ENCODE measurements around the gene MADCAM1.
A peak's percentile ranks its signal among the peaks of the same experiment; 100 is the strongest.

MADCAM1 gene

DNA sequence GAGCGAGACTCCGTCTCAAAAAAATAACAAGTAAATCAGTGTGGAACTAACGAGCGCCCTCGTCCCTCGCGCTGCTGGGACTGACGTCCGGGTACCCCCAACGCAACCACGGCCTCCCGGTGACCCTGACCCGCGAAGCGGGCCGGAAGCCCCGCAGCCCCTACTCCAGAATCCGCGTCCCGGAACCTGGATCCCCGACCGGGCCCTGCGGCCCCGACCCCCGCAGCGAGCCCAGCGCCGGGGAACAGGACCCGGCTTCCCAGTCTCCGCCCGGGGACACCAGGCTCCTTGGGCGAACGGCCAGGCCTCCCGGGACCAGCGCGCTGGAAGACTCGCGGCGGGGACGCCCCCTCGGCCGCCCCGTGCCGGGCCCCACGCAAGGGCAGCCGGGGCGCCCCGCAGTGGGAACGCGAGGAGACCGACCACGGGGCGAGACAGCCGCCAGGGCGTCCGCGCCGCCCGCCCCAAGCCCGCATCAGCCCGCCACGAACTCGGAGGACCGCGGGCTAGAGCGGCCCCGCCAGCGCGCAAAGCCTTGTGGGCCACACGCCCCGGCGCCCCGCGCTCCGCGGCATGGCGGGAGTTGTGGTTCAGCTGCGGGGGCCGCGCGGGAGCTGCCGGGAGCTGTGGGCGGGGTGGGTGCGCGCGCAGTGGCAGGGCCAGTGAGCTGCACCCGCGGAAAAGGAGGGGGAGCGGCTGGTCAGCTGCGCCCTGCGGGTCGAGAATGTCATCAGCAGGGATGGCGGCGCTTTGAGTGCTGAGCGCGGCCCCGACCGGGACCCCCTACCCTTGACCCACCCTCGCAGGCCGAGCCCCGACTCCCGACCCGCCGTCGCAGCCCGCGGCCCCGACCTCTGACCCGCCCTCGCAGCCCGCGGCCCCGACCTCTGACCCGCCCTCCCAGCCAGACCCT, 7.5 kb upstream of the MADCAM1 start:
- peak; percentile 94 for DNase-seq

DNA sequence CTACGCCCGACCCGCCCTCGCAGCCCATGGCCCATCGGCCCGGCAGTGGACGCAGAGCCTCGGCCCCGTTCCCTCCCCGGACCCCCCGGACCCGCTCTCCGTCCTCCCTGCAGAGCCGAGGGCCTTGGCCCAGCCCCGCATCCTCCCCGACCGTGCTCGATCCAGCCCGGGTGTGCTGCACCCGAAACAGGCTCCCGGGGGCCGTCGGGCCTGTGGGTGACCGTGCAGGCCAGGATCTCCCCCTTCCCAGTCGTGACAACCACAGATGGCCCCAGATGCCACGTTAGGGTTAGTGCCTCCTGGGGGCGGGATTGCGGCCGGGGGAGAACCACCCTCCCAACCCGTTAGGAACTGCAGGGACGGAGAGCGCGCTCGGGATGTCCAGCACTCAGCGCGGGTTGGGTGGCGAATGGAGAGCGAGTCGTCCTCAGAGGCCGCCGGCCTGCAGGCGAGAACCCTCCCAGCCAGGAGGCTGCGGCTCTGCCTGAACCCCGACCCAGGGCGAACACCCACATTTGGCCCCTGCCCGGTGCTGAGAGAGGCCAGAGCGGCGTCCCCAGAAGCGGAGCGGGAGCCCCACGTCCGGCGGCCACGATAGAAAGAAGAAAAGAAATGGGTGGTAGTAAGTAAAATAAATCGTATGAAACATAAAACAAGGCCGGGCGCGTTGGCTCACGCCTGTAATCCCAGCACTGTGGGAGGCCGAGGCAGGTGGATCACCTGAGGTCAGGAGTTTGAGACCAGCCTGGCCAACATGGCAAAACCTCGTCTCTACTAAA, 6.7 kb upstream of the MADCAM1 start:
- no peak for DNase-seq

DNA sequence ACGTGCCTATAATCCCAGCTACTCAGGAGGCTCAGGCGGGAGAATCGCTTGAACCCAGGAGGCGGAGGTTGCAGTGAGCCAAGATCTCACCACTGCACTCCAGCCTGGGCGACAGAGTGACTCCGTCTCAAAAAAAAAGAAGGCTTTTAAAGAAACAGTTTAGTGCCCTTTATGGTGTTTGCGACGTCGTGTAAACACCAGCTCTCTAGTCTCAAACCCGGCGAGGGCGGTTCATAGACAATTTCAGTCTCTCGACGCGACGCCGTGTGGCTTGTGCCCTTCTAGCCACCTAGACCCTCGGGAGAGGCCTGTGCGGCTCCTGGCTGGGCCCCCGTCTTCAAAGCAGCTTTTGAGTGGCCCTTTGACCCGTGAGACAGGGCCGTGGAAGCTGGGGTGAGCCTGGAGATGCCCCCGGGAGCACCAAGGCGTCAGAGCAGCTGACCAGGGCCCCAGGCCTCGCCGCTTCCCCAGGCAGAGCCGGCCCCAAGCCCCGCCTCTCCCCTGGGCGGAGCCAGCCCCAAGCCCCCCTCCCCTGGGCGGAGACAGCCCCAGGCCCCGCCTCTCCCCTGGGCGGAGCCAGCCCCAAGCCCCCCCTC, 5.0 kb upstream of the MADCAM1 start:
- DNase-seq, result no peak

DNA sequence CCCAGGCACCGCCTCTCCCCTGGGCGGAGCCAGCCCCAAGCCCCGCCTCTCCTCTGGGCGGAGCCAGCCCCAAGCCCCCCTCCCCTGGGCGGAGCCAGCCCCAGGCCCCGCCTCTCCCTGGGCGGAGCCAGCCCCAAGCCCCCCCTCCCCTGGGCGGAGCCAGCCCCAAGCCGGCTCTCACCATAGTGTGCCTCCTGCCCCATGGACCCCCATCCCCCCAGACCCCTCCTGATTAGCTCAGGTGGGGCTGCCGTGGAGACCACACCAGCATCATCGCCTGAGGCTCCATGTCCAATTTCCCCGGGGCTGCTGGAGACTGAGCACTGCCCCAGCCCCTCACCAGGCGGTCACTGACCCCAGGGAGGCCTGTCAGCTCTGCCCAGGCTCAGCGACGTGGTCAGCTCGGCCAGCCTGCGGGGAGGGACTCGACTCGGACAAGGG, 4.2 kb upstream of the MADCAM1 start:
- DNase-seq, result no peak

DNA sequence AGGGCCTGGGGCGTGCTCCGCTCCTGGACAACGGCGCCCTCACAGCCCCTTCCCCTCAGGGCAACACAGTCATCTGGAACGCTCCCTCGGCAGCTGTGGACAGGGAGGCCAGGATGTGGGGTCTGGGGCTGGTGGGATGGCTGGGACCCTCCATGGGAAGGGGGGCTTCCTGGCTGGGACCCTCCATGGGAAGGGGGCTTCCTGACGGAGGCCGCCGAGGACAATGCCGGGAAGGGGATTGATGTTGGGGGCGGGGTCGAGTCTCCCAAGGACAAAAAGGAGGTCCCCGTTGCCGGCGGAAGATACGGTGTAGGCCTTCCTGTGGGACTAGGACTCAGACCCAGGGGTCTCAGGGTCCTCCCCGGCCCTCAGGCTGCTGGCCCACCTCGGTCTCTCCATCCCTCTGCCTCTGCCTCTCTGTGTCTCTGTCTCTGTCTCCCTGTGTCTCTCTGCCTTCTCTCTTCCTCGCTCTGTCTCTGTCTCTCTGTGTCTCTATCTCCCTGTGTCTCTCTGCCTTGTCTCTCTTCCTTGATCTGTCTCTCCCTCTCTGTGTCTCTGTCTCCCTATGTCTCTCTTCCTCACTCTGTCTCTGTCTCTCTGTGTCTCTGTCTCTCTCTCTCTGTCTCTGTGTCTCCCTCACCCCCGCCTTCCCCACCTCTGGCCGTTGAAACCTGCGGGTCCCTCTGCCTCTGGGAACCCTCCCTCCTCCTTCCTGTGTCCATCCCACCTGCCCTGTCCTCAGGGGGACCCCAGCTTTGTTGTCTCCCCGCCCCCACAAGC, 2.7 kb upstream of the MADCAM1 start:
- DNase-seq, result no peak

DNA sequence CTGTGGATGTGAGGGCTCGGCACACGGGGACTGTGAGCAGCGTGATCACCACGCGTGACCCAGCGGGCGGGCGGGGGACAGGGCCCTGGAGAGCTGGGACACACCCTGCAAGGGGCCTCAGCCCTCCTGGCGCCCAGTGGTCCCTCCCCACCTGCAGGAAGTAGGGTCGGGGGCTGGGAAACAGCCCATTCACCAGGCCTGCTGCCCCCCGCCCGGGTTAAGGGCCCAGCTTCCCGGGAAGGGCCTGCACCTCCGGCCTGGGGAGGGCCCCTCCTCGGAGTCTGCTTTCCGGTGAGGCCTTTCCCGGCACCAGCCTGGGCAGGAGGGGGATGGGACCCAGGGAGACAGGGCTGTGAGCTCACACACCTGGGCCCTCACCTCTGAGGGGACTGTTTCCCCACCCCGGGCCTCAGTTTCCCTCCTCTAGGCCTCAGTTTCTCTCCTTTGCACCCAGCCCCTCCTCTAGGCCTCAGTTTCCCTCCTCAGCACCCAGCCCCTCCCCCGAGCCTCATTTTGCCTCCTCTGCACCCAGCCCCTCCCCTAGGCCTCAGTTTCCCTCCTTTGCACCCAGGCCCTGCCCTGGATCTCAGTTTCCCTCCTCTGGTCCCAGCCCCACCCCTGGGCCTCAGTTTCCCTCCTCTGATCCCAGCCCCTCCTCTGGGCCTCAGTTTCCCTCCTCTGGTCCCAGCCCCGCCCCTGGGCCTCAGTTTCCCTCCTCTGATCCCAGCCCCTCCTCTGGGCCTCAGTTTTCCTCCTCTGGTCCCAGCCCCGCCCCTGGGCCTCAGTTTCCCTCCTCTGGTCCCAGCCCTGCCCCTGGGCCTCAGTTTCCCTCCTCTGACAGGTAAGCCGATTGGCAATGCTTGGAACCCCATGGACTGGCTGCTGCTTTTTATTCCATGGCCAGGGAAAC, 1.9 kb upstream of the MADCAM1 start:
- DNase-seq, result no peak

DNA sequence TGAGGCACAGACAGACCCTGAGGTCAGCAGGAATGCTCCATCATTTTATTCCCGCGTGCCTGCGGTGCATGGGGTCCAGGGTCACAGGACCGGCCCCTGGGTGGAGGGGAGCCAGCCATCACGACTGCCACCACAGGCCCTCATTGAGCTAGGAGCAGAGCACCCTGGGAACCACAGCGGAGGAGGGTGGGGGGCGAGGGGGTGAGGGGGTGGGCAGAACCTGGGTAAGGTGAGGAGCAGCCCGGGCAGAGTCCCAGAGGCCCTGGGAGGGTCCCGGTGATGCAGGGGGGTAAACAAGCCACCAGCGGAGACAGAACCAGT, 1.2 kb upstream of the MADCAM1 start:
- DNase-seq, result no peak

DNA sequence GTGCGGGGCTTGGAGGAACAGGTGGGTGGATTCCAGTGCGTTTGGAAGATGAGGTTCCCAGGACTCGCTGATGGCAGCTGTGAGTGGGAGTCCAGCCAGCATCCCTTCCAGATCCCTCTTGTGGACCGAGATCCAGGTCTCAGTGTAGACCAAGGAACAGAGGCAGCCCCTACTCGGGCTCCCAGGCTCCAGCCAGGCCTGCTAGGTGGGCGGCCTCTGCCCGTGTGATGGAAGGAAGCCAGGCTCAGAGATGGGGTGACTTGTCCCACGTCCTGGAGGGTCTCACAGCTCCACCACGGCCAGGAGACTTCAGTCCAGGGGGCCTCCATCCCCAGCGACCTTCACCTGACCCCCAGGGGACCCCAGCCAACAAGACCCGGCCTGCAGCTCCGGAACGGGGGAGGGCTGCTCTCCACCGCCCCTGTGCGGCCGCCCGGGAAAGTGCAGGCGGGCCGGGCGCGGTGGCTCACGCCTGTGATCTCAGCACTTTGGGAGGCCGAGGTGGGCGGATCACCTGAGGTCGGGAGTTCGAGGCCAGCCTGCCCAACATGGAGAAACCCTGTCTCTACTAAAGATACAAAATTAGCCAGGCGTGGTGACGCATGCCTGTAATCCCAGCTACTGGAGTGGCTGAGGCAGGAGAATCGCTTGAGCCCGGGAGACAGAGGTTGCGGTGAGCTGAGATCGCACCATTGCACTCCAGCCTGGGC, 729 bp upstream of the MADCAM1 start:
- no peak for DNase-seq

DNA sequence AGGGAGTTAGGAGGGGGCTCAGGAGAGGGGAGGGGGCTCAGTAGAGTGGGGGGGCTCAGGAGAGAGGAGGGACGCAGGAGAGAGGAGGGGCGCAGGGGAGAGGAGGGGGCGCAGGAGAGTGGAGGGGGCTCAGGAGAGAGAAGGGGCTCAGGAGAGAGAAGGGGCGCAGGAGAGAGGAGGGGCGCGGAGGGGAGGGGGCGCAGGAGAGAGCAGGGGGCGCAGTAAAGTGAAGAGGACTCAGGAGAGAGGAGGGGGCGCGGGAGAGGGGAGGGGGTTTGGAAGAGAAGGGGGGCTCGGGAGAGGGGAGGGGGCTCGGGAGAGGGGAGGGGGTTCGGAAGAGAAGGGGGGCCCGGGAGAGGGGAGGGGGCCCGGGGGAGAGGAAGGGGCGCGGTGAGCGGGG, 700 bp downstream of the MADCAM1 start:
- DNase-seq, result no peak

DNA sequence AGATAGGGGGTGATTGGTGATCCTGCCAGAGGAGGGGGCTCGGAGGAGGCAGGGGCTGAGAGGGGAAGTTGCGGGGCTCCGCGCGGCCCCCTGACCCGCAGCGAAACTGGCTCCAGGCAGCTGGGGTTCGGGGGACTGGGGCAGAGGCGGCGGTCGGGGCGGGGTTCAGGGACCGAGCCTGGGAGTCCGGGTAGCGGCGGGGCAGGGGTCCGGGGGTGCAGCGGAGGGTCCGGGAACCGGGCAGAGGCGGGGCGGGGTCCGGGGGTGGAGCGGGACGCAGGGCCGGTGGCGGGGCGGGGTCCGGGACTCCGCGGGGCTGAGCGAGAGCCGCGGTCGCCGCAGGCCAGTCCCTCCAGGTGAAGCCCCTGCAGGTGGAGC, 1.2 kb downstream of the MADCAM1 start:
- DNase-seq, result no peak

DNA sequence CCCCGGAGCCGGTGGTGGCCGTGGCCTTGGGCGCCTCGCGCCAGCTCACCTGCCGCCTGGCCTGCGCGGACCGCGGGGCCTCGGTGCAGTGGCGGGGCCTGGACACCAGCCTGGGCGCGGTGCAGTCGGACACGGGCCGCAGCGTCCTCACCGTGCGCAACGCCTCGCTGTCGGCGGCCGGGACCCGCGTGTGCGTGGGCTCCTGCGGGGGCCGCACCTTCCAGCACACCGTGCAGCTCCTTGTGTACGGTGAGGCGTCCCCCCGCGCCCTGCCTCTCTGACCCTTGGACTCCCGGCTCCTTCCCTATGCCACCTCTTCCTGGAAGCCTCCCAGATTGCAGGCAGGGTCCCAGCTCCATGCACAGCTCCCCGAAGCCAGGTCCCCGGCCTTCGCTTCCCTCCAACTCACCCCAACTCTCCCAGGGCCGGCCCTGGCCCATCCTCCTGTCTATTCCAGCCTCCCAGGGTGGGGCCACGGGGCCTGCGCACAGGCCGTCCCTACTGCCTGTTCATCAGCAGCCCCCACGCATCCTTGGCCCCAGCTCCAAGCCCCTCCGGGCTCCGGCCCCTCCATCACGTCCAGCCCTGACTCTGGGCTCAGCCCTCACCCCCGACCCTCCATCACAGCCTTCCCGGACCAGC, 1.7 kb downstream of the MADCAM1 start:
- no peak for DNase-seq

DNA sequence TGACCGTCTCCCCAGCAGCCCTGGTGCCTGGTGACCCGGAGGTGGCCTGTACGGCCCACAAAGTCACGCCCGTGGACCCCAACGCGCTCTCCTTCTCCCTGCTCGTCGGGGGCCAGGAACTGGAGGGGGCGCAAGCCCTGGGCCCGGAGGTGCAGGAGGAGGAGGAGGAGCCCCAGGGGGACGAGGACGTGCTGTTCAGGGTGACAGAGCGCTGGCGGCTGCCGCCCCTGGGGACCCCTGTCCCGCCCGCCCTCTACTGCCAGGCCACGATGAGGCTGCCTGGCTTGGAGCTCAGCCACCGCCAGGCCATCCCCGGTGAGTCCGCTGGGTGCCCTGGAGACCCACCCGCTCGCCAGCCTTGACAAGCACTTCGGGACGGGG, 2.2 kb downstream of the MADCAM1 start:
- no peak for DNase-seq

DNA sequence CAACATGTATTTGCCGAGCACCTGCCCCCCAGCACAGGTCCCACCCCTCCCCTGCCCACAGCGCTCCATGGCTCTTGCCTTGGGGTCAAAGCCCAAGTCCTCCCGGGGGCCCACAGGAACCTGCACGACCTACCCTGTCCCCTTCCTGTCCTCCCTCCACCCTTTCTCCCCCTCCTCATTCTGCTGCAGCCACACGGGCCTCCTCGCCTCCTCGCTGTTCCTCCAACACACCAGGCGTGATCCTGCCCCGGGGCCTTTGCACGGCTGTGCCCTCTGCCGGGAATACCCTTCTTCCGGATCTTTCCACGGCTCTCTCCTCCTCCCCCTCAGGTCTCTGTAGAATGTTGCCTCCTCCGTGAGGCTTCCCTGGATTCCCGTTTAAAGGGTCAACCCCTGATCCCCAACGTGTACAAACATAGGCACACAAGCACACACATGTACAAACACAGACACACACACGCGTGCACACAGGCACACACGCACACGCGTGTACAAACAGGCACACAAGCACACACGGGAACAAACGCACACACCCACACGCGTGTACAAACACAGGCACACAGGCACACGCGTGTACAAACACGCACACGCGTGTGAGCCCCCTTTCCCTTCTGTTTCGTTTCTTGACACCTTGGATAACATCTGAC, 2.8 kb downstream of the MADCAM1 start:
- DNase-seq, result no peak

DNA sequence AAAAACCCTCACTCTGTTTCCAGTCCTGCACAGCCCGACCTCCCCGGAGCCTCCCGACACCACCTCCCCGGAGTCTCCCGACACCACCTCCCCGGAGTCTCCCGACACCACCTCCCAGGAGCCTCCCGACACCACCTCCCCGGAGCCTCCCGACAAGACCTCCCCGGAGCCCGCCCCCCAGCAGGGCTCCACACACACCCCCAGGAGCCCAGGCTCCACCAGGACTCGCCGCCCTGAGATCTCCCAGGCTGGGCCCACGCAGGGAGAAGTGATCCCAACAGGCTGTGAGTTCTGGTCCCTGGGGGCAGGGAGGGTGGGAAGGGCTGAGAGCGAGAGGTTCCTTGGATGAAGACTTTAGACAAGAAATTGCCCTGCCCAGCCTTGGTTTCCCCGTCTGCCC, 5.4 kb downstream of the MADCAM1 start:
- no peak for DNase-seq

DNA sequence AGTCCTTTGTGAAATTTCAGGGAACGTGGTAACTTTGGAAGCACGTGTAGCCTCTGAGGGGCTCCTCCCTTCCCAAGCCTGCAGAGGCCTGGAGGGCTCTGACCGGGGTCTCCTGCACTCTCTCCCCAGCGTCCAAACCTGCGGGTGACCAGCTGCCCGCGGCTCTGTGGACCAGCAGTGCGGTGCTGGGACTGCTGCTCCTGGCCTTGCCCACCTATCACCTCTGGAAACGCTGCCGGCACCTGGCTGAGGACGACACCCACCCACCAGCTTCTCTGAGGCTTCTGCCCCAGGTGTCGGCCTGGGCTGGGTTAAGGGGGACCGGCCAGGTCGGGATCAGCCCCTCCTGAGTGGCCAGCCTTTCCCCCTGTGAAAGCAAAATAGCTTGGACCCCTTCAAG, 8.3 kb downstream of the MADCAM1 start:
- no peak for DNase-seq

DNA sequence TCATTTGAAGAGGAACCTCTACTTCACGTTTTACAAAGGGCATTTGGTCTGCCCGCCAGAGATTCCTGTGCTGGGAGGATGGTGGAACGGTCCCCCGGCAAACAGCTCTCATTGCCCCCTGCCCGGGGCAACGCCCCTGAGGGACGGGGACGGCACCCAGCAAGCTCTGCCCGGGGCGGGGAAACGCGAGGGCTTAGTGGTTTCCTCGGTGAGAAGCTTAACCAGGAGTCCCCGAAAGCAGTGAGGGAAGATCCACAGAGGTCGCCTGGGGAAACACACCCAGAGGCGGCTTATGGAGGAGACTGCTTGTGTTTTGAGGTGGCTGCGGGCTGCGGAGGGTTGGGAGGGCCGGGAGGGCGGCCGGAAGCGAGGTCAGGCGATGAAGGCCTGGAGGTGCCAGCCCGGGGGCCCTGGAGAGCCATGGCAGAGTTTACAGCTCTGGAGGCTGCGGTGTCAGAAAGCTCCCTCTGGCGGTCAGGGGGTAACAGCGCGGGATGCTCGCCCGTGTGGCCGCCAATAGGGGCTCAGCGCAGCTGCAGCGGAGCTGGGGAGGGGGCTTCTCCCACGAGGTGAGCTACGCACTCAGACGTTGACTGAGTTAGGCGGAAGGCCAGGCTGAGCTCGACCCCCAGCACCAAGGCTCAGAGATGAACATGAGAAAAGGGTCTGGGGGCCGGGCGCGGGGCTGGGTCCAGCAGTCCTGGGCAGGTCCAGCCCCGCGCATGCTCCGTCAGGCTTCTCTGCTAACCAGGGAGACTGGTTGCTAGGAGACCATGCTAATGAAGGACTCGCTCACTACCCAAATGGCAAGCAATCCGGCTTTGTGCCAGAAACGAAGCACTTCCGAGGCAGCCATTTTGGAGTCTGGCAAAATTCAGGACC, 10.4 kb downstream of the MADCAM1 start:
- DNase-seq, result peak; percentile 100

DNA sequence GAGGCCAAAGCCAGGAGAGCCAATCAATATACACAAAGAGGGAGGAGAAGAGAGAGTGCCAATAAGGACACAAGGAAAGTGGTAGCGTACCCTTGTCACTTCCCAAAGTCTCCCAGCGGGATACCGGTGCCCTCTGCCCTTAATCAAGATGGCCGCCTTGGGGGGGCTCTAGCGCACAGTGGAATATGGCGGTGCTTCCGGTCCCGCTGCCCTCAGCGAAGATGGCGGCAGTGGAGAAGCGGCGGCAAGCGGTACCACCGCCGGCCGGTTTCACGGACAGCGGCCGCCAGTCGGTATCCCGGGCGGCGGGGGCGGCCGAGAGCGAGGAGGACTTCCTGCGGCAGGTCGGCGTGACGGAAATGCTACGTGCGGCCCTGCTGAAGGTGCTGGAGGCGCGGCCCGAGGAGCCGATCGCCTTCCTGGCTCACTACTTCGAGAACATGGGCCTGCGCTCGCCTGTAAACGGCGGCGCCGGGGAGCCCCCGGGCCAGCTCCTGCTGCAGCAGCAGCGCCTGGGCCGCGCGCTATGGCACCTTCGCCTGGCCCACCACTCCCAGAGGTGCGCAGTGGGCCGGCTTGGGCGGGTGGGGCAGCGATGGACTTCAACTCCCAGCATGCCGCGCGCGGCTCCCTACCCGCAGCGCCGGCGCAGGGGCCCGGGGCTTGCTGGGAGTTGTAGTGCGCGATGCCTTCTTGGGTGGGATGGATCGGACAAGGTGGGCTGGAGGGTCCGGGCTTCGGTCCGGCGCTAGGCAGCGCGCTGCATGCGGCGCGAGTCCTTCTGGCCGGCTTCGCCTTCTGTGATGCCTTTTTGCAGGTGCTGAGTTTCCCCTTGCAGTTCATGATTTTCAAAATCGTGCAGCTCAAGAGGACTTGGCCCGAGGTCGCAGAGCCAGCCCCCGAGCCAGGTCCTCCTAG, 11.3 kb downstream of the MADCAM1 start, which contains the start of gene TPGS1:
Gene TPGS1, plus strand, starts transcription at position 212 of the 918 bp plus-strand sequence. Its CDS starts 10 bp downstream, at position 222.
- peak; percentile 69 for DNase-seq
